Measurements from ENCODE around the gene SETDB2.

Gene SETDB2

DNA sequence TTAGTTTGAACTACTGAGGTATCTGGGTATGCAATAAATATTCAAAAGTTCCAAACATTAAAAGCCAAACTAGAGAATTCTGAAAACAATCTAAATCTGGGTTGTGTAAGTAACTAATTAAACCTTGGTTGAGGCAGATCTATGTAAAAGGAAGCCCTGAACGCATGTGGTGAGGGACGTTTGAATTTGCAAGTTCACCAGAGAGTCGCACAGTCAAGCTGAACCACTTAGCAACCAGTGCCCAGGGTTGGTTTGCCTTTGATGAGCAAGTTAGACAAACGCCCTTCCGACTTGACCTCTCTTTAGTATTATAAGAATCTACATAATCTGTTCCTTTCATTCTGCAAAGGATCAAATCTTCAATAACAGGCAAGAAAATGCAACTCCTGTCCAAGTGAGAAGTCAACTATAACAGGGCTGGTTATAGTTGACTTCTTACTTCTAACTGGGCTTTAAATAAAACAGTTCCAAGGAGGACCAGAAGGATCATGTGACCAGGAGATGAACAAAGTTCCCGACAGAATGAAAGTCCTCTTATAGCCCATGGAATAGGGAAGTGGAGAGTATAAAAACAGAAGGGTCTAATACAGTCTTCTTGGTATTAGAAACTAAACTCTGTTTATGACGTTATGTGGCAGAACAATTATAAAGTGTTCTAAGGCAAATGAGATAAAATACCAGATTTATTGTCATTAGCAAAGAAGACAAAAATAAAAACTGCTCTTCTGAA is 92.2 kb downstream of the SETDB2 start:
- no peak for DNase-seq

DNA sequence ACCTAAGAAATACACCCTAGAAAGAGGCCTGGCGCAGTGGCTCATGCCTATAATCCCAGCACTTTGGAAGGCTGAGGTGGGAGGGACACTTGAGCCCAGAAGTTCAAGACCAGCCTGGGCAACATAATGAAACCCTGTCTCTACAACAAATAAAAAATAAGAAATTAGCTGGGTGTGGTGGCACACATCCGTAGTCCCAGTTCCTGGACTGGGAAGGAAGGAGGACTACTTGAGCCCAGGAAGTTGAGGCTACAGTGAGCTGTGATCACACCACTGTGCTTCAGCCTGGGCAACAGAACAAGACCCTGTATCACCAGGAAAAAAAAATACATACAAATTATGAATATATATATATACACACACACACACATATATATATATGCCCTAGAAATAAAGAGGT is 94.3 kb downstream of the SETDB2 start:
- no peak for DNase-seq

DNA sequence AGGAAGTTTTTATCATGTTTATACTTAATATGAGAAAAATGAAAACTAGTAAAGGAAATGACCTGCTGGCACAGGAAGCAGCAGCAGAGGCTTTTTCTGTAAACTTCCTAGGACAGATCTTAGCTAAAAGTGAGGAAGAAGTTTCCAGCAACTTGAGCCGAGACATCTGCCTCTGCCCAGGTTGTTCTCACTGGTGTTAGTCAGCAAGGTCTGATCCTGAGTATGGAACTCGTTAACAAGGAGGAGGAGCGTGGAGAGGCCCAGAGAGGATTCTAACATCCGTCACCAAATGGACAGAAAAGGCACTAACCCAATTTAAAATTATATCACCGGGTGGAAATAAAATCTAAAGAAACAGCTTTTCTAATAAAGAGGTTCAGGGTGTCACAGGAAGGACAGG is 95.2 kb downstream of the SETDB2 start:
- no peak for DNase-seq

DNA sequence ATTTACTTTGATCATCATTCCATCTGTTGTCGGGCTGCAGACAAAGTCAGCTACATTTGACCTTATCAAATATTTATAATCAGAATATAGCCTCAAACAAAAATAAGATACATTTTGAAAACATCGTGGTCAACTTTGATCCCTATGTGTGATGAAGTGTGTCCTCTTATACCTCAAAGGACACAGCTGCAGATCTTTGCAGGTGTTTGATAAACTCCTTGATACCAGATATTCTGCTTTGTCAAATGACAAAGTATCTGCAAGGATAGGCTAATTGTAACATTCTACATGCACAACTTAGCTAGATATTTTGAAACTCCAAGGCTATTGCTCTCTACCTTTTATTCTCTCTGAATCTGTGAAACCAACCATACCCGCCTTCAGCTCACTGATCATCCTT is 95.7 kb downstream of the SETDB2 start:
- DNase-seq: no peak

DNA sequence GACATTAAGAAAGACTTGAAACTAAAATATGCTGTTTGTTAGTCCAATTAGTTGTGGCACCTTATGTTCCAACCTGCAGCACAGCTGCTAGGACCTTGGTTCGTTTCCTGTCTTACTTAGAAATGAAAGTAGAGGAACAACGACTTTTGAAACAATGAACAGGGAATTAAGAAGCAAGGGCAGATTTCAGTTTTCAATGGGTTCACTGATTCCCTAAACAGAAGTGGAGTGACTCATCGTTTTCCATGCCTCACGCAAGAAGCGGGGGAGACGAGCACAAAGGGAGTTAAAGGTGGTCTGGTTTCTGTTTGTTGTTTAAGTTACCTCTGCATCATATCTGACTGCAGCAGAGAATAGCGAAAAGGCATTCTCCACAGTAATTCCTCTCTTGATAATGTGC is 96.5 kb downstream of the SETDB2 start:
- no peak for DNase-seq

DNA sequence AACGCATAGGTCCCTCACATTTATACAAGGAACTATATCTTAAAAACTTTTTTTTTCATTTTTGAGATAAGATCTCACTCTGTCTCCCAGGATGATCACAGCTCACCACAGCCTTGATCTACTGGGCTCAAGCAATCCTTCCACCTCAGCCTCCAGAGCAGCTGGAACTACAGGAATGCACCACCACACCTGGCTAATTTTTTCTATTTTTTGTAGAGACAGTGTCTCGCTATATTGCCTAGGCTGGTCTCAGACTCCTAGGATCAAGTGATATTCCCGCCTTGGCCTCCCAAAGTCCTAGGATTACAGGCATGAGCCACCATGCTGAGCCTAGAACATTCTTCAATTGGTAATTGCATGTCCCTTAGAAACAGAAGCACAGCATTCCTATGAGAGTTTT is 99.6 kb downstream of the SETDB2 start:
- DNase-seq: no peak

Data from GDM1 (cell line).